ENCODE measurements around the gene RPS26. TPM values are rescaled to one million over a fixed set of nuclear protein-coding genes. Genes with fewer than 3 reads are reported as not detected.

RPS26 gene
- total and polyA plus RNA-seq, 2 of the 13 experiments (the other 11 are each of a cell fraction or from before 2014, with no cell fraction given) = 150 to 421 TPM

DNA sequence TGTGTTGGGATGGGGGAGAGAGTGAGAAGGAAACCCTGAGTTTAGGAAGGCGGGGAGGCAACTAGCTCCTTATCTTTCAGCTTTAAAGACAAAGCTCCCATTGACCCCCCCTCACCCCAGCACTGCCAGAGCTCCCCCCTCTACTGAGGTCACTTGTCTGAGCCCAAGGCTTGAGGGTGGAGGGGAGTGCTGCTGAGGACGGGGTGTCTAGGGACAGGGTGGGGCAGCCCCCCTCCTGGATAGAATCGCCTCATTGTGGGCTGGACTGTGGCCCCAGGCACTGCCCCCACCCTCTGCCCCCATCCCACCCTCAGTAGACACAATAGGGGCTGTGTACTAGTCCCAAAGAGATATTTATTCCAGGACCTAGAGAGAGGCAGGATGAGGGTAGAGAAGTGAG, 41.2 kb downstream of the RPS26 start:
- H3K27ac ChIP-seq (ENCODE audit: extremely low read length, insufficient read depth, low read length) = peak overlapping the region; percentile 99
- H3K4me2 ChIP-seq (ENCODE audit: low read depth, low read length) = peak overlapping the region; percentile 98
- no peaks in the 10 kb centered on the region; a peak in 1 of 5 replicates for H3K27me3 ChIP-seq (ENCODE audit: control insufficient read depth in 1 of 2, insufficient read depth in 2 of 2, low read length in 2 of 2)
- H3K4me1 ChIP-seq (ENCODE audit: insufficient read depth, low read length) = peaks cover 57% of the 10 kb centered on the region
- peak overlapping the region; percentile 96 for H3K9ac ChIP-seq (ENCODE audit: insufficient read depth, low read depth, low read length)
- DNase-seq (ENCODE audit: low spot score) (peak; percentile 48), ATAC-seq (no peak), FAIRE-seq (no peak)
- 50% methylated on average over 1 of the region's 3 CpGs for WGBS (ENCODE audit: low lambda C conversion rate)
- peaks cover 16% of the 10 kb centered on the region for H4K20me1 ChIP-seq (ENCODE audit: insufficient read depth, low read length)
- H3K79me2 ChIP-seq (ENCODE audit: insufficient read depth, low read length) = peaks cover 38% of the 10 kb centered on the region
- peaks cover 26 to 44% of the 10 kb centered on the region in 2 experiments for H3K36me3 ChIP-seq (replicated peaks in 1 of 2; ENCODE audit: control insufficient read depth in 1 of 2, insufficient read depth in 2 of 2, low read length in 2 of 2)
- POLR2A ChIA-PET = interaction anchor here (3.7 to 10.2 kb wide), 4 partner anchors 8 to 35 kb away, joined by 37 to 279 read pairs (median 81); partner anchors contain the start of genes PA2G4, RPL41 and ZC3H10
- H3K9me3 ChIP-seq (ENCODE audit: low read length) = no peaks in the 10 kb centered on the region
- CTCF ChIA-PET (ENCODE audit: low intra/inter-chr PET ratio, low total read pairs) = no interaction called here
- in situ Hi-C loops (cut with HindIII; ENCODE audit: extremely low pct_ligation_motif_present, low pct_unique_long_range_greater_than_20kb) = no loop called here
- peak overlapping the region; percentile 44 to 96 (median 91) for H3K4me3 ChIP-seq (replicated peaks in 1 of 3; ENCODE audit: insufficient read depth in 1 of 3, low read depth in 2 of 3, low read length in 3 of 3)
- no peak overlapping the region for H2AFZ ChIP-seq (ENCODE audit: low read length)
- no TSS peak for BruUV-seq (replicated peaks)
- intact Hi-C loops (cut with micrococcal nuclease; ENCODE audit: unreplicated experiment) = no loop called here
- TF ChIP-seq ZNF367 (CRISPR knock-in tag; IDR thresholded peaks at IDR 0.05; ENCODE audit: borderline replicate concordance) = no peak
- no peak for TF ChIP-seq ZNF496 (CRISPR knock-in tag; IDR thresholded peaks at IDR 0.05; ENCODE audit: insufficient replicate concordance)
- no peak for TF ChIP-seq LCORL (IDR thresholded peaks at IDR 0.05)
- TF ChIP-seq LCORL (CRISPR knock-in tag; IDR thresholded peaks at IDR 0.05) = 0 out of 2 replicates have a peak, but pooled peaks have one; percentile 31
- TF ChIP-seq ZNF333 (CRISPR knock-in tag; IDR thresholded peaks at IDR 0.05; ENCODE audit: borderline replicate concordance) = no peak
- TF ChIP-seq, protein P1, sequence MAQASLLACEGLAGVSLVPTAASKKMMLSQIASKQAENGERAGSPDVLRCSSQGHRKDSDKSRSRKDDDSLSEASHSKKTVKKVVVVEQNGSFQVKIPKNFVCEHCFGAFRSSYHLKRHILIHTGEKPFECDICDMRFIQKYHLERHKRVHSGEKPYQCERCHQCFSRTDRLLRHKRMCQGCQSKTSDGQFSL (CRISPR knock-in tag; IDR thresholded peaks at IDR 0.05) = peak; percentile 42; the same call in 1 of the 2 replicates
- no peak for TF ChIP-seq ZNF616 (CRISPR knock-in tag; IDR thresholded peaks at IDR 0.05; ENCODE audit: low read depth)
- TF ChIP-seq HOXA5 (CRISPR knock-in tag; IDR thresholded peaks at IDR 0.05) = no peak
- TF ChIP-seq MYNN (CRISPR knock-in tag; IDR thresholded peaks at IDR 0.05; ENCODE audit: low read depth) = no peak
- no peak for TF ChIP-seq ZNF572 (CRISPR knock-in tag; IDR thresholded peaks at IDR 0.05)
- no peak for TF ChIP-seq DPF2 (CRISPR knock-in tag; IDR thresholded peaks at IDR 0.05; ENCODE audit: borderline replicate concordance, low read depth)
- TF ChIP-seq, protein P2, sequence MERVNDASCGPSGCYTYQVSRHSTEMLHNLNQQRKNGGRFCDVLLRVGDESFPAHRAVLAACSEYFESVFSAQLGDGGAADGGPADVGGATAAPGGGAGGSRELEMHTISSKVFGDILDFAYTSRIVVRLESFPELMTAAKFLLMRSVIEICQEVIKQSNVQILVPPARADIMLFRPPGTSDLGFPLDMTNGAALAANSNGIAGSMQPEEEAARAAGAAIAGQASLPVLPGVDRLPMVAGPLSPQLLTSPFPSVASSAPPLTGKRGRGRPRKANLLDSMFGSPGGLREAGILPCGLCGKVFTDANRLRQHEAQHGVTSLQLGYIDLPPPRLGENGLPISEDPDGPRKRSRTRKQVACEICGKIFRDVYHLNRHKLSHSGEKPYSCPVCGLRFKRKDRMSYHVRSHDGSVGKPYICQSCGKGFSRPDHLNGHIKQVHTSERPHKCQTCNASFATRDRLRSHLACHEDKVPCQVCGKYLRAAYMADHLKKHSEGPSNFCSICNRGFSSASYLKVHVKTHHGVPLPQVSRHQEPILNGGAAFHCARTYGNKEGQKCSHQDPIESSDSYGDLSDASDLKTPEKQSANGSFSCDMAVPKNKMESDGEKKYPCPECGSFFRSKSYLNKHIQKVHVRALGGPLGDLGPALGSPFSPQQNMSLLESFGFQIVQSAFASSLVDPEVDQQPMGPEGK (CRISPR knock-in tag; IDR thresholded peaks at IDR 0.05) = peak; percentile 98
- TF ChIP-seq MTA3 (CRISPR knock-in tag; IDR thresholded peaks at IDR 0.05) = no peak
- peak; percentile 2 for TF ChIP-seq CCAR2 (optimal IDR thresholded peaks at IDR 0.05; ENCODE audit: low read depth, low read length)
- TF ChIP-seq, protein P3, sequence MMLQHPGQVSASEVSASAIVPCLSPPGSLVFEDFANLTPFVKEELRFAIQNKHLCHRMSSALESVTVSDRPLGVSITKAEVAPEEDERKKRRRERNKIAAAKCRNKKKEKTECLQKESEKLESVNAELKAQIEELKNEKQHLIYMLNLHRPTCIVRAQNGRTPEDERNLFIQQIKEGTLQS (CRISPR knock-in tag; IDR thresholded peaks at IDR 0.05) = no peak
- TF ChIP-seq BCL6 (CRISPR knock-in tag; IDR thresholded peaks at IDR 0.05) = peak; percentile 43; the same call in 1 of the 2 replicates
- no peak for TF ChIP-seq SOX13 (IDR thresholded peaks at IDR 0.05)
- peak in 1 of 2 experiments; percentile 63; a peak in 2 of 4 replicates for TF ChIP-seq SOX13 (CRISPR knock-in tag; conservative IDR thresholded peaks at IDR 0.05 in 1 of 2, IDR thresholded peaks at IDR 0.05 in 1 of 2)
- peak; percentile 74 for TF ChIP-seq SRSF1 (optimal IDR thresholded peaks at IDR 0.05; ENCODE audit: low read depth, low read length)
- peak; percentile 24; the same call in 1 of the 2 replicates for TF ChIP-seq SOX5 (CRISPR knock-in tag; IDR thresholded peaks at IDR 0.05; ENCODE audit: borderline replicate concordance)
- 0 out of 2 replicates have a peak, but pooled peaks have one; percentile 14 for TF ChIP-seq RARA (CRISPR knock-in tag; IDR thresholded peaks at IDR 0.05)
- no peak for TF ChIP-seq FOXP1 (IDR thresholded peaks at IDR 0.05)
- 0 out of 2 replicates have a peak, but pooled peaks have one; percentile 19 for TF ChIP-seq FOXP1 (CRISPR knock-in tag; IDR thresholded peaks at IDR 0.05)
- no peak for TF ChIP-seq ZNF589 (CRISPR knock-in tag; conservative IDR thresholded peaks at IDR 0.05)
- TF ChIP-seq HDAC2 (CRISPR knock-in tag; IDR thresholded peaks at IDR 0.05) = 0 out of 2 replicates have a peak, but pooled peaks have one; percentile 0
- peak; percentile 52; the same call in 1 of the 2 replicates for TF ChIP-seq RXRA (CRISPR knock-in tag; IDR thresholded peaks at IDR 0.05)
